GM21447 (cell line): ENCODE data around the gene DHX15.
"Not testable (repeated sequence)": the region's sequence is repeated elsewhere in the genome, so short reads cannot be mapped to it uniquely, and the experiment has no call there.

Experiments used
- ATAC-seq: cut with Tn5 transposase; IDR thresholded peaks from one replicate; pipeline ENCODE4 v1.9.1; 2021; ENCODE audit not compliant: unreplicated experiment

Gene DHX15

GRCh38 chr4:24550441-24551175 lies 33.7 kb downstream of the DHX15 start:
- no peak for ATAC-seq

- no peak for ATAC-seq
Observed at GRCh38 chr4:24547979-24548378, 36.4 kb downstream of the DHX15 start.

- peak; percentile 42 for ATAC-seq
Observed at GRCh38 chr4:24544208-24544988, 40.0 kb downstream of the DHX15 start.

GRCh38 chr4:24537025-24537424 lies 47.3 kb downstream of the DHX15 start:
- ATAC-seq: no peak

GRCh38 chr4:24535399-24535798 lies 49.0 kb downstream of the DHX15 start:
- ATAC-seq: no peak

GRCh38 chr4:24533364-24533763 lies 51.0 kb downstream of the DHX15 start:
- ATAC-seq: no peak

GRCh38 chr4:24529555-24529954 lies 54.8 kb downstream of the DHX15 start:
- ATAC-seq: peak; percentile 70

- ATAC-seq: no peak
Observed at GRCh38 chr4:24527371-24527770, 57.0 kb downstream of the DHX15 start.

- no peak for ATAC-seq
Observed at GRCh38 chr4:24521544-24521943, 62.8 kb downstream of the DHX15 start.

GRCh38 chr4:24519649-24520048 lies 64.7 kb downstream of the DHX15 start:
- no peak for ATAC-seq

- ATAC-seq: no peak
Observed at GRCh38 chr4:24517676-24518075, 66.7 kb downstream of the DHX15 start.

GRCh38 chr4:24516926-24517325 lies 67.4 kb downstream of the DHX15 start:
- no peak for ATAC-seq

- ATAC-seq: no peak
Observed at GRCh38 chr4:24515698-24516097, 68.7 kb downstream of the DHX15 start.

GRCh38 chr4:24514808-24515207 lies 69.5 kb downstream of the DHX15 start:
- ATAC-seq: no peak

GRCh38 chr4:24513718-24514117 lies 70.6 kb downstream of the DHX15 start:
- ATAC-seq: no peak

GRCh38 chr4:24511371-24512063 lies 72.8 kb downstream of the DHX15 start:
- no peak for ATAC-seq

GRCh38 chr4:24510091-24510490 lies 74.3 kb downstream of the DHX15 start:
- no peak for ATAC-seq

- ATAC-seq: no peak
Observed at GRCh38 chr4:24508541-24508940, 75.8 kb downstream of the DHX15 start.

GRCh38 chr4:24507439-24507838 lies 76.9 kb downstream of the DHX15 start:
- ATAC-seq: no peak

GRCh38 chr4:24503090-24503489 lies 81.3 kb downstream of the DHX15 start:
- not testable (repeated sequence) for ATAC-seq

GRCh38 chr4:24497221-24497620 lies 87.1 kb downstream of the DHX15 start:
- ATAC-seq: no peak

- no peak for ATAC-seq
Observed at GRCh38 chr4:24496597-24496996, 87.8 kb downstream of the DHX15 start.
